GM21526 (cell line): ENCODE results near the gene GSTT4.
"Not testable (repeated sequence)": the region's sequence is repeated elsewhere in the genome, so short reads cannot be mapped to it uniquely, and the experiment has no call there.

Experiments used
- ATAC-seq: cut with Tn5 transposase; IDR thresholded peaks from one replicate; pipeline ENCODE4 v1.9.1; 2021; ENCODE audit warnings: moderate library complexity; ENCODE audit not compliant: unreplicated experiment, low FRiP score

GSTT4 gene

GRCh38 chr22:24005201-24005600 is at the start of gene GSTT4:
Gene GSTT4, minus strand, starts transcription at chr22:24005453. Its CDS starts 97 bp downstream, at chr22:24005356.
- no peak for ATAC-seq

GRCh38 chr22:24054356-24054755 is 49.1 kb upstream of the GSTT4 start:
- ATAC-seq: no peak

- peak; percentile 68 for ATAC-seq
Observed at GRCh38 chr22:24053481-24054226, 48.4 kb upstream of the GSTT4 start.

GRCh38 chr22:24051568-24051967 is 46.3 kb upstream of the GSTT4 start:
- no peak for ATAC-seq

- ATAC-seq: no peak
Observed at GRCh38 chr22:24051028-24051427, 45.8 kb upstream of the GSTT4 start.

- no peak for ATAC-seq
Observed at GRCh38 chr22:24049978-24050377, 44.7 kb upstream of the GSTT4 start.

- no peak for ATAC-seq
Observed at GRCh38 chr22:24049211-24049610, 44.0 kb upstream of the GSTT4 start.

GRCh38 chr22:24046024-24046423 is 40.8 kb upstream of the GSTT4 start:
- no peak for ATAC-seq

GRCh38 chr22:24043958-24044357 is 38.7 kb upstream of the GSTT4 start:
- no peak for ATAC-seq

GRCh38 chr22:24043465-24043864 is 38.2 kb upstream of the GSTT4 start:
- ATAC-seq: not testable (repeated sequence)

GRCh38 chr22:24040946-24041345 is 35.7 kb upstream of the GSTT4 start:
- ATAC-seq: no peak

GRCh38 chr22:24039046-24039445 is 33.8 kb upstream of the GSTT4 start:
- ATAC-seq: no peak

GRCh38 chr22:24037851-24038765 is 32.9 kb upstream of the GSTT4 start:
- ATAC-seq: no peak

- ATAC-seq: no peak
Observed at GRCh38 chr22:24035296-24035695, 30.0 kb upstream of the GSTT4 start.

GRCh38 chr22:24033731-24034130 is 28.5 kb upstream of the GSTT4 start:
- no peak for ATAC-seq

GRCh38 chr22:24030186-24030702 is 25.0 kb upstream of the GSTT4 start:
- no peak for ATAC-seq

- no peak for ATAC-seq
Observed at GRCh38 chr22:24029304-24029703, 24.1 kb upstream of the GSTT4 start.

- no peak for ATAC-seq
Observed at GRCh38 chr22:24028533-24028932, 23.3 kb upstream of the GSTT4 start.

GRCh38 chr22:24027991-24028390 is 22.7 kb upstream of the GSTT4 start:
- no peak for ATAC-seq

- ATAC-seq: no peak
Observed at GRCh38 chr22:24027389-24027975, 22.2 kb upstream of the GSTT4 start.

GRCh38 chr22:24026733-24027132 is 21.5 kb upstream of the GSTT4 start:
- ATAC-seq: no peak
